ENCODE data around the gene FAM184B.

Gene FAM184B

GRCh38 chr4:17580969-17581368 lies 200.5 kb downstream of the FAM184B start:
- no peak for DNase-seq (ENCODE audit: low spot score in 2 of 2)
- H3K4me1 Mint-ChIP-seq, result peaks cover 16% of the 10 kb centered on the region
- no peak for ATAC-seq
- H3K27ac Mint-ChIP-seq, result peak overlapping the region; percentile 34
- peaks cover 95% of the 10 kb centered on the region for H3K36me3 Mint-ChIP-seq
- no peak overlapping the region for H3K4me3 Mint-ChIP-seq
- no peaks in the 10 kb centered on the region for H3K9me3 Mint-ChIP-seq
